ENCODE data around the gene LSM10. TPM values are rescaled to one million over a fixed set of nuclear protein-coding genes. Genes with fewer than 3 reads are reported as not detected.
A peak's percentile ranks its signal among the peaks of the same experiment; 100 is the strongest.

The LSM10 gene
- total and polyA plus RNA-seq, 9 of the 15 experiments (the other 6 are each of a cell fraction or from before 2014, with no cell fraction given) = 13.2 to 146 (median 68.9) TPM

DNA sequence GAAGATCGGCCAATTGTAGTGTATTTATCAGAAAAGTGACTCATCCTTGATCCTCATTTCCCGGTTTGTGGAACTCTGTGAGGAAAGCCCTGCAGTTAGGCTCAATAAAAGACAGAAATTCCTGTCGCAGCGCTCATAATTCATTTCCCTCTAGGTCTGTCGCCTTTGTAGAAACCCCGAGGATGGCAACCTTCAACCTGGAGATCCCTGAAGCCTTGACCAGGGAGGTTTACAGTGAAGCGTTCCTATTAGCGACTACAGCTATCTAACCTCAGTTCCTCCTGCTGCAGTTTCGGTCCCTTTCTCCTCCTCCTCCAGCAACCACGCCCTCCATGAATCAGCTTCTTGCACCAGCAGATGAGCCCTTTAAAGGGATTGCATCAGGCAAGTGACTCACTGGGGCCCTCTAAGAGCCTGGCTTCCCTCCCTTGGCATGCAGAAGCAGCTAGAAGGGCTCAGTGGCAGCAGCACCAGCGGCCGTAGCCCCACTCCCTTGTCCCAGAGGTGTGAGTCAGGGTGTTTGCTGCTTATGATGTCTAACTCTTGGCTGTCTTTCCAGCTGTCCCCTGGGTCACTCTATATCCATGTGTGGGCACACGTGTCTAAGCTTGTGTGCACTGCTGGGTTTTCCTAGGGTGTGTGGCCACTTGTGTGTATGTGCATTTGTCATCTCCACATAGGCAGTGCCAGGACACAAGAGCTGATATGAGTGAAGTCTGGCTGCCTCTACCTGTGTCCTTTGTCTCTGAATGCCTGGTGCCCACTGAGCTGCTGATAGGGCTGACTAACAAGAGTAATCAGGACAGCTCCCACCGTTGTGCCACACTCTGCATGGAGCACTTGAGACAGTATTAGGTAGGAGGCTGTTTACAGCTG, 11.2 kb downstream of the LSM10 start (continued):
- TF ChIP-seq L3MBTL2 (IDR thresholded peaks at IDR 0.05) (peak; percentile 74), CBX1 (IDR thresholded peaks at IDR 0.05; ENCODE audit: low read depth) (peak; percentile 59), ZNF239 (CRISPR knock-in tag; IDR thresholded peaks at IDR 0.05) (peak; percentile 70), PHTF2 (CRISPR knock-in tag; IDR thresholded peaks at IDR 0.05) (peak; percentile 76; the same call in 1 of the 2 replicates), POLR3G (IDR thresholded peaks at IDR 0.05; ENCODE audit: extremely low read depth, insufficient read length, insufficient replicate concordance) (no peak), NRF1 (conservative IDR thresholded peaks at IDR 0.05 in 1 of 2, IDR thresholded peaks at IDR 0.05 in 1 of 2) (peak in 1 of 2 experiments; percentile 19; a peak in 2 of 4 replicates), ZNF121 (CRISPR knock-in tag; conservative IDR thresholded peaks at IDR 0.05) (no peak), DNMT1 (IDR thresholded peaks at IDR 0.05) (peak; percentile 18; the same call in 1 of the 2 replicates), KLF6 (CRISPR knock-in tag; IDR thresholded peaks at IDR 0.05; ENCODE audit: borderline replicate concordance) (peak; percentile 93), ZNF282 (CRISPR knock-in tag; IDR thresholded peaks at IDR 0.05) (no peak), ZZZ3 (IDR thresholded peaks at IDR 0.05) (no peak), RBM34 (IDR thresholded peaks at IDR 0.05; ENCODE audit: borderline replicate concordance, insufficient read depth, low read length) (no peak), CREBBP (IDR thresholded peaks at IDR 0.05; ENCODE audit: low read depth, low read length) (no peak), KDM5B (IDR thresholded peaks at IDR 0.05; ENCODE audit: insufficient replicate concordance, low read depth, low read length) (peak; percentile 98), TOE1 (IDR thresholded peaks at IDR 0.05; ENCODE audit: borderline replicate concordance) (peak; percentile 81; the same call in 1 of the 2 replicates), TOE1 (CRISPR knock-in tag; IDR thresholded peaks at IDR 0.05; ENCODE audit: borderline replicate concordance, low read depth) (peak; percentile 75; the same call in 1 of the 2 replicates)
- TF ChIP-seq, protein P1, sequence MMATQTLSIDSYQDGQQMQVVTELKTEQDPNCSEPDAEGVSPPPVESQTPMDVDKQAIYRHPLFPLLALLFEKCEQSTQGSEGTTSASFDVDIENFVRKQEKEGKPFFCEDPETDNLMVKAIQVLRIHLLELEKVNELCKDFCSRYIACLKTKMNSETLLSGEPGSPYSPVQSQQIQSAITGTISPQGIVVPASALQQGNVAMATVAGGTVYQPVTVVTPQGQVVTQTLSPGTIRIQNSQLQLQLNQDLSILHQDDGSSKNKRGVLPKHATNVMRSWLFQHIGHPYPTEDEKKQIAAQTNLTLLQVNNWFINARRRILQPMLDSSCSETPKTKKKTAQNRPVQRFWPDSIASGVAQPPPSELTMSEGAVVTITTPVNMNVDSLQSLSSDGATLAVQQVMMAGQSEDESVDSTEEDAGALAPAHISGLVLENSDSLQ (IDR thresholded peaks at IDR 0.05) = no peak; the same call in 1 of the 2 replicates
- TF ChIP-seq, protein P2, sequence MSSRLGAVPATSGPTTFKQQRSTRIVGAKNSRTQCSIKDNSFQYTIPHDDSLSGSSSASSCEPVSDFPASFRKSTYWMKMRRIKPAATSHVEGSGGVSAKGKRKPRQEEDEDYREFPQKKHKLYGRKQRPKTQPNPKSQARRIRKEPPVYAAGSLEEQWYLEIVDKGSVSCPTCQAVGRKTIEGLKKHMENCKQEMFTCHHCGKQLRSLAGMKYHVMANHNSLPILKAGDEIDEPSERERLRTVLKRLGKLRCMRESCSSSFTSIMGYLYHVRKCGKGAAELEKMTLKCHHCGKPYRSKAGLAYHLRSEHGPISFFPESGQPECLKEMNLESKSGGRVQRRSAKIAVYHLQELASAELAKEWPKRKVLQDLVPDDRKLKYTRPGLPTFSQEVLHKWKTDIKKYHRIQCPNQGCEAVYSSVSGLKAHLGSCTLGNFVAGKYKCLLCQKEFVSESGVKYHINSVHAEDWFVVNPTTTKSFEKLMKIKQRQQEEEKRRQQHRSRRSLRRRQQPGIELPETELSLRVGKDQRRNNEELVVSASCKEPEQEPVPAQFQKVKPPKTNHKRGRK (tag; IDR thresholded peaks at IDR 0.05) = no peak

Measured in K562 (cell line).